Measurements from ENCODE around the gene EEF1AKMT2.
"Not testable (repeated sequence)": the region's sequence is repeated elsewhere in the genome, so short reads cannot be mapped to it uniquely, and the experiment has no call there.

The EEF1AKMT2 gene

DNA sequence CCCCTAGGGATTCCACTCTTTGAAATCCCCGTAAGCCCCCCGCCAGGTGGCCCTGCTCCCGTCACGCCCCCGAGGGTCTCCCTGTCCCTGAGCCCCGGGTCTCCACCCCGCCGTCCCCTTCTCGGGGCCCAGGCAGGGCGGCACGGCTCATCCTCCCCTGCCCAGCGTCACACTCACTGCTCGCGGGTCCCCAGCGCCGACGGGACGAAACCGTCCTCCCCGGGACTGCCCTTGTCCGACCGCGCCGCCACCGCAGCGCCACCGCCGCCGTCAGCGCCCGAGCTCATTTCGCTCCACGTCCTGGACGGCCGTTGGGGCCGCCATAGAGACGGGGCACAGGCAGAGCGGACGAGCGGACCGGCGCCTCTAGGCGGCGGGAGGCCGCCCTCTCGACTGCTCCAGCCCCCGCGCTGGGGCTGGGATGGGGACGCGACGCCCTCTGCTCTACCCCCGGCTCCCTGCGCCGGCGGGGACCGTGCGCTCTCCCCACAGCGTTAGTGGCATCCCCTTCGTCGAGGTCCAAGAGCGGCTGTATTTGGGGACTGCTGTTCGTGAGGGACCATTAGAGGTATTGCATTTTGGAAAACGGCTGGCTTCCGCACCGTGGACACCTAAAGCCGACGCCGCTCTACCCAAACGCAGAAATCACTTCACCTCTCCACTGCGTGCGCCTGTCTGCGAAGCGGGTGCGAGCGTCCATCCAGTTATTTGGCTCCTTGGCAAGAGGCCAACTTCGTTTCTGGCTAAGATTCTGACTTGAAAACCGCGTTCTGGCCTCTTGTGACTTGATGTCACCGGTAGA, at the start of gene EEF1AKMT2:
Gene EEF1AKMT2, minus strand, starts transcription at position 341 of the 802 bp plus-strand sequence. Its CDS starts 54 bp downstream, at position 287.
- DNase-seq (ENCODE audit: low read depth in 2 of 3, low spot score in 1 of 3) = peak; percentile 66 to 82 (median 76)

- no peak for DNase-seq (ENCODE audit: low read depth in 2 of 3, low spot score in 1 of 3)
These were observed 46.0 kb upstream of the EEF1AKMT2 start for GRCh38 chr10:124837687-124838086.

GRCh38 chr10:124831116-124831515, 39.4 kb upstream of the EEF1AKMT2 start:
- no peak for DNase-seq (ENCODE audit: low read depth in 2 of 3, low spot score in 1 of 3)

DNA sequence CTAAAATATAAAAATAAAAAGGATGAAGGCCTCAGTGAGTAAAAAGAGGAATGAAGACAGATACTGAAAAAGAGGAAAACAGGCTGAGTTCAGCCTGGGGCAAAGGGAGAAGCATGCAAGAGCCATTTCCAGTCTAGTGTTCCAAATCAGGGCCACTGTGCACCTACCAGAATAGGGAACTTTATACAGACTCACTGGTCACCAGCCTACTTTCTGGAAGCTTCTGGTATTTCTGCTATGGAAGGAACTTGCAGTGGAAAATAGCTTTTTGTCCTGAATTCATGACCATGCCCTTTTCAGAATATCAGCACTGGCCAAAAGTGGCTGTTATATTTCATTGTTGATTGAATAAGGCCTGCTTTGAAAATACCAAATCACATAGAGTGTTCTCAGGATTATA, 38.8 kb upstream of the EEF1AKMT2 start:
- DNase-seq (ENCODE audit: low read depth in 2 of 3, low spot score in 1 of 3) = no peak

DNA sequence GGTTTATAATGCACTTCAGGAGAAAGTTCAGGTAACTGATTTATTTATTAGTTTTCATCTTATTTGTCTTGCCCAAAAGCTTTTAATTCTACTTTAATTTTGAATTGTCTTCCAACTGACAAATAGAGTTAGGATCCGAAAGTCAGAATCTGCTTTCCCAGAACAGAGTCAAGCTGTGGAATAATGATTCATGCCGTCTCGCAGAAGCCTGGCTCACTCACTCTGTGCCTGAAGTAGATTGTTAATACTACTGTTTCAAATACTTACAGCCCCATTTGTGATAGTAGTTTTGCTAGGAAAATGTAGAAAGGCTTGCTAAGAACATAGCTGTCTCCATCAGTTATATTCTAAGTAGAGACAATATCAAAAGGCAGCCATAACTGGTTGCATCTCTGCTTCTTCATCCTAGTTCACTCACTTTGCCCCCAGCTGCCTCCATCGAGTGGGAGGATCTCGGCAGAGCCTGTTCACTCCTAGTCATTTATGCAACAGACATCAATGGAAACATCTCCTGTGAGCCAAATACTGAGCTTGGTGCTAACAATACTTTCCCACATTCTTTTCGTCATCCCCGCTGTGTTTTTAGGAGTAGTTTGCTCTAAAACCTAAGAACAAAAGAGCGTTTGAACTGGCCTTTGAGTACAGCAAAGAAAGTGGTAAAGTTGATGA, 37.9 kb upstream of the EEF1AKMT2 start:
- no peak for DNase-seq (ENCODE audit: low read depth in 2 of 3, low spot score in 1 of 3)

- DNase-seq (ENCODE audit: low read depth in 2 of 3, low spot score in 1 of 3) = no peak
These were observed 35.8 kb upstream of the EEF1AKMT2 start for GRCh38 chr10:124827474-124827873.

- no peak for DNase-seq (ENCODE audit: low read depth in 2 of 3, low spot score in 1 of 3)
These were observed 34.6 kb upstream of the EEF1AKMT2 start for GRCh38 chr10:124826262-124826661.

- DNase-seq (ENCODE audit: low read depth in 2 of 3, low spot score in 1 of 3) = no peak
These were observed 34.0 kb upstream of the EEF1AKMT2 start for GRCh38 chr10:124825702-124826101.

GRCh38 chr10:124824932-124825331, 33.2 kb upstream of the EEF1AKMT2 start:
- not testable (repeated sequence) for DNase-seq (ENCODE audit: low read depth in 2 of 3, low spot score in 1 of 3)

GRCh38 chr10:124824507-124824906, 32.8 kb upstream of the EEF1AKMT2 start:
- DNase-seq (ENCODE audit: low read depth in 2 of 3, low spot score in 1 of 3) = no peak

DNA sequence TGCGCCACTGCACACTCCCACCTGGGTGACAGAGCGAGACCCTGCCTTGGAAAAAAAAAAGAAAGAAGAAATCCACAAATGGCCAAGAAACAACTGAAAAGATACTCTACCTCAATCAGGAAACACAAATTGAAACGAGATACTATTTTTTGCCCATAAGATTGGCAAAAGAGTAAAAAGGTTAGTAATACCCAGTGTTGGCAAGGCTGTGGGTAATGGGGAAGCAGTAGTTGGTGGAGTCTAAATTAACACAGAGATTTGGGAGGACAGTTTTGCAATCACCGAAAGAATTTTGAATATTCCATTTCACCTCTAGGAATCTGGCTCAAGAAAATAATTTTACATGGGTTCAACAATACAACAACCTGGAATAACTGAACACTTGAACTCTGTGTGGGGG, 29.8 kb upstream of the EEF1AKMT2 start:
- DNase-seq (ENCODE audit: low read depth in 2 of 3, low spot score in 1 of 3) = no peak

GRCh38 chr10:124820121-124820520, 28.4 kb upstream of the EEF1AKMT2 start:
- DNase-seq (ENCODE audit: low read depth in 2 of 3, low spot score in 1 of 3) = no peak

DNA sequence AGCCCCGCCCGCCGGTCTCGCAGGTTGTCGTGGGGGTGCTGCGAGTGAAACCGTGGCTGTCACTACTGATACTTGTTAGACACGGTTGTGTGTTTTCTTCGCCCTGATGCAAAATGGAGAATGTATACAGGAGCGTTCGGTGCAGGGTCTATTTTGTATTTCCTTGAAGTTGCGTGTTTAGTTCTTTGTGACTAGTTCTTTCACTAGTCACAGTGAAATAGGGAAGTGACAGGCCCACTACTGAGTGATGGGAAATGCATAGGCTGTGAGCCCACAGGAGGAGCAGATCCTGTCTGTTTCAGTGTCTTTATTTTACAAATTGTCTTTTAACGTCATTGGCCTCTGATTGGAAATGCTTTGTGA, 10.6 kb upstream of the EEF1AKMT2 start:
- DNase-seq (ENCODE audit: low read depth in 2 of 3, low spot score in 1 of 3) = peak in 1 of 3 donors; percentile 12

GRCh38 chr10:124799211-124799610, 7.5 kb upstream of the EEF1AKMT2 start:
- DNase-seq (ENCODE audit: low read depth in 2 of 3, low spot score in 1 of 3) = no peak

DNA sequence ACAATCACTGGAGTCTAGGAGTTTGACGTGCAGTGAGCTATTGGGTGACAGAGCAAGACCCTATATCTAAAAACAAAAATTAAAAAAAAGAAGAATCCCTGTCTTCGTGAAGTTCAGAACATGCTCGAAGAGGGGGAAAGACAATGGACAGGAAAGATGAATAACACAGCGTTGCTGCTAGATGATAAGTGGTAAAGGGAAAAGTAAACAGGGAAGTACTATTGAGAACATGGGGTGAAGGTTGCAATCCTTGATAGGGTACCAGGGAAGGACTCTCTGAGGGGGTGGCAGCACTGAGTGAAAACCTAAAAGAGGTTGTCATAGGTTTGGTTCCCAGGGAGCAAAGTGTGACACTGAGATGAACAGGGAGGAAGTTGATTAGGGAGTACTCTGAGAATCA, 7.1 kb upstream of the EEF1AKMT2 start:
- no peak for DNase-seq (ENCODE audit: low read depth in 2 of 3, low spot score in 1 of 3)

DNA sequence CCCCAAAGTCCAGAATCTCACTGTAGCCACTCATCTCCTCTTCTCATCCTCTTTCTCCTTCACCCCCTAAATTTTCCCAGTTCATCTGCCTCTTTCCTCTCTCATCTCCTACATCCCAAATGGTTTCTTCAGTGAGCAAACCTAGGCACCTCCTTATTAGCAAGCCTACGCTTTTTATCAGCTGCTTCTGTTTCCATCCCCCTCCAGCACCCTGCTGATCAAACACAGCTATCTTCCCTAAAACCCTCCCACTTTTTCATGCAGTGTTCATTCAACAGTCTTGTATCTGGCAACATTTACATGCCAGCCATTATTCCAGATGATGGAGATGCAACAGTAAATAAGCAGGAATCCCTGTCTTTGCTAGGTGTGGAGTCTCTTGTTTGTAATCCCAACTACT, 6.7 kb upstream of the EEF1AKMT2 start:
- DNase-seq (ENCODE audit: low read depth in 2 of 3, low spot score in 1 of 3) = no peak

DNA sequence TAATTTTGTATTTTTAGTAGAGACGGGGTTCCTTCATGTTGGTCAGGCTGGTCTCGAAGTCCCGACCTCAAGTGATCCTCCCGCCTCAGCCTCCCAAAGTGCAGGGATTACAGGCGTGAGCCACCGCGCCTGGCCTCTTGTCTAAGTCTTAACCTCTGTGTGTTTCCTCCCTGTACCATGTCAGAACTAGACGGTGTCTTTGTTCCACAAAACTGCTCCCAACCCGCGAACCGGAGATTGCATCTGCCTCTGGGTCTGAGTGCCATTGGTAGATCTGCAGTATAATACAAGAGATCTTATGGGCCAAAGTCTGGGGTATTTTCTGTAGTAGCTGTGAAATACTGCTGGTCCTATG, 1.3 kb upstream of the EEF1AKMT2 start:
- no peak for DNase-seq (ENCODE audit: low read depth in 2 of 3, low spot score in 1 of 3)

DNA sequence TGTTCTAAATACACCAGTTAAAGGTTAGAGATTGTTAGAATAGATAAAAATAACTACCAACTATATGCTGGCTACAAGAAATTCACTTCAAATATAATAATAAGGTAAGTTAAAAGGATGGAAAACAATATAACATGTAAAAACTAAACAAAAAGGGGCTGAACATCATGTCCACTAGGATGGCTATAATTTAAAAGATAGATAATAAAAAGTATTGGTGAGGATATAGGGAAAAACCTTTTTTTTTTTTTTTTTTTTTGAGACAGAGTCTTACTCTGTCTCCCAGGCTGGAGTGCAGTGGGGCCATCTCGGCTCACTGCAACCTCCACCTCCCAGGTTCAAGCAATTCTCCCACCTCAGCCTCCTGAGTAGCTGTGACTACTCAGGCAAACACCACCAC, 8.8 kb downstream of the EEF1AKMT2 start:
- DNase-seq (ENCODE audit: low read depth in 2 of 3, low spot score in 1 of 3) = not testable (repeated sequence)

- DNase-seq (ENCODE audit: low read depth in 2 of 3, low spot score in 1 of 3) = no peak
These were observed 22.9 kb downstream of the EEF1AKMT2 start for GRCh38 chr10:124768791-124769190.

DNA sequence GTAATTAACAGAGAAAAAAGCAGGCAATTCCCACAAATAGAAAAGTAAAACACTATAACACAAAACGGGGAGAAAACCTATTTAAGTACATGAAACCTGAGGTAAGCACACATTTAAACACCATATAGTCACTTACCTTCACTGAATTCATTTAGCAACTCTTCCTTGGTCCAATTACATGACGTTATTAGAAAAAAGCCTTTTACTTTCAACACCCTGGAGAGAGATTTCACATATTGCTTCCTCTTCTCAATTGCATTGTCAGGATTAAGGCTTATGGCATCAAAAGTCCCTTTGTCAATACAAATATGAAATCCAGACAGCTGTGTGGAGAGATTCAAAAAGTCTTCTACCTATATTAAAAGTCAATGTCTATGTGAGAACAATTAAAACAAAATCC, 26.4 kb downstream of the EEF1AKMT2 start:
- no peak for DNase-seq (ENCODE audit: low read depth in 2 of 3, low spot score in 1 of 3)

GRCh38 chr10:124763267-124763666, 28.4 kb downstream of the EEF1AKMT2 start:
- DNase-seq (ENCODE audit: low read depth in 2 of 3, low spot score in 1 of 3) = no peak

- DNase-seq (ENCODE audit: low read depth in 2 of 3, low spot score in 1 of 3) = no peak
These were observed 29.4 kb downstream of the EEF1AKMT2 start for GRCh38 chr10:124762281-124762680.
